Epithelial cell of esophagus (primary cell): ENCODE results near the gene SKOR1.

ENCODE experiments used
- DNase-seq: peaks from one replicate; pipeline ENCODE4 v3.0.0; 2010; ENCODE audit warnings: low read depth
- H3K4me3 ChIP-seq: 2 replicates; pipeline ENCODE4 v1.5.1; 2011; ENCODE audit warnings: mild to moderate bottlenecking, low read length, control low read depth
- CTCF ChIP-seq: IDR thresholded peaks from 2 replicates; pipeline ENCODE4 v1.5.1; 2011; ENCODE audit warnings: low read depth, mild to moderate bottlenecking, low read length, control low read depth, inconsistent platforms; ENCODE audit not compliant: insufficient read depth; ENCODE audit errors: missing control alignments

Gene SKOR1

GRCh38 chr15:67833710-67834511, 8.6 kb downstream of the SKOR1 start:
- peak; percentile 59 for TF ChIP-seq CTCF
- H3K4me3 ChIP-seq = no peak overlapping the region
- DNase-seq = peak; percentile 46

DNA sequence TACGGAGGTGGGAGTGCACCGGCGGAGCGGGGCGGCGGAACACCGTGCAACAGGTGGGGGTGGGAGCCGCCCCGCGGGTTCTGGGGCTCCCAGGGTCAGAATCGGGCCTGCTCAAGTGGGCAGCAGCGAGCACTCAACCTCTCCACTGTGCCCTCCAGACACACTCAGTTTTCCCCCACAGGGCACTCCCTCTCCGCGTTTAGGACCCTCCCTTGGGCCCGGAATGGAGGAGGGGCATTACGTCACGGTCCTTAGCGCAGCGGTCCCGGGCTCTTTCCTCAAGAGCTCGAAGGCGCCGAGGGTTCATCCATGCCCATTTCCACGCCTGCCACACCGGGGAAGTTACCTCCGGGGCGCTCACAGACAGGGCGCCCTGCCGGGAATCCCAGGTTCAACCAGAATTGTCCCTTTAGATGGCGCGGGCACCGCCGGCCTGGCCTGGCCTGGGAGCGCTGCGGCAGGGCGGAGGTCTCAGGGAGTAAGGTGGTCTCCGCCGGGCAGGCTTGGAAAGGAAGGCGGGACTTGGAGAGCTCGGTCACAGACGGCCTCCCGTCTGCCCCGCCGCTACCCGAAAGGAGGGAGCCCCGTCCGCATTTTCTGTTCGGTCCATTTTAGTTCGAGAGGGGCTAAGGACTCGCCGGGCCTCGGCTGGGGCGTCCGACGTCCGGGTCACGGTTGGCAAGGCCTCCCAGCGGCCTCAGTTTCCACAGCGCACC, 9.4 kb downstream of the SKOR1 start:
- TF ChIP-seq CTCF = no peak
- no peak for DNase-seq
- H3K4me3 ChIP-seq = no peak overlapping the region

DNA sequence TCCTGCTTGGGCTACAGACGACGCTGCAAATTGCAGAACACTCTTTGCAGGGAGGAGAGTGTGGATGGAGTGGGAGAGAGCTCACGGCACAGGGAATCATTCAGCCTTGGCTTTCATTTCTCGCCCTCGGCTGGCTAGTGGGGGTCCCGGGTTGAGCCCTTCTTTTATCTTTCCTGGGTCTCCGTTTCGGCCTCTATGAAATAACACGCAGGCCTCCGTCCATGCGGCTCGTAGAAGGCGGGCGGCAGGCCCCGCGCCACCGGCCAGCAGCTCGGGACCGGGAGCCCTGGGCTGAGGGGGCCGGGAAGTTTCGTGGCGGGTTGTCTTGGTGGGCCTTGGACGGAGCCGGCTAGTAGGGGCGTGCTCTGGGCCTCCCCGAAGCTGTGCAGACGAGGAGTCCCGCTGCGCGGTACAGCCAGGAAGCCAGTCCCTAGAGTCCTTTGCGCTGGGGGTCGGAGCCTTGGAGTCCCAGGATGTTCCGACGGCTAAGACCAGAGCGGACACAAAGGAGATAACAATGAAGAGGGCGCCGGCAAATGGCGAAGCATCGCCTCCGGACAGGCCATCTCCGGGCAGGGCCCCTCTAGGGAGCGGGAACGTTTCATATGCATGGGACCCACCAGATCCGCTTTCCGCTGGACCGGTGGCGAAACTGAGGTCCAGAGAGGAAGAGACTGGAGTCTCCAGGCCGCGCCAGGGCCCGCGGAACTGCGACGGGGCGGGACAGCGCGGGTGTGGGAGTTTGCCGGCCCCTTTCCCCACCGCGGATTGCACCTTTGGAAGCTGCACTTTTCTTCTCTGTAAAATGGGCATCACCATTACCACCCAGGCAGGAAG, 10.2 kb downstream of the SKOR1 start:
- peak overlapping the region; percentile 41 for H3K4me3 ChIP-seq
- no peak for DNase-seq
- TF ChIP-seq CTCF = no peak

- no peak for DNase-seq
- peak overlapping the region; percentile 41 for H3K4me3 ChIP-seq
- TF ChIP-seq CTCF = no peak
These were observed 10.8 kb downstream of the SKOR1 start for GRCh38 chr15:67836134-67836455.

DNA sequence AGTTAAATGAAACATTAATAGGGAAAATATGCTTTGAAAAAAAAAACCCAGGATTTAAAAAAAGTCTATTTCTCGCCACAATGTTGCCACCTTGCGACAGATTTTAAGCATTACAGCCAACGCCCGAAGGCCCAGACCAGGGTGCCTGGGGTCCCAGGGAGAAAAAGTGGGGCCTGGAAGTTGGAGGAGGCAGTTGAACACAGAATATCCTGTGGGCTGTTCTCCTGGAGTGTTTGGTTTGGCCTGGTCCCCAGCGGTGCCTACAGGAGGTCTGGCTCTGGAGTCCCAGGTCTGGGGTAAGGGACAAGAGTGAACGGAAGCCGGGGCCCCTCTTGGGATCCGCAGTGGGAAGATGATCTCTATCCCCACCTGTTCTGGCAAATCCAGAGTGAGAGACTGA, 11.2 kb downstream of the SKOR1 start:
- DNase-seq = peak; percentile 44
- H3K4me3 ChIP-seq = peak overlapping the region; percentile 41
- peak; percentile 75 for TF ChIP-seq CTCF

DNA sequence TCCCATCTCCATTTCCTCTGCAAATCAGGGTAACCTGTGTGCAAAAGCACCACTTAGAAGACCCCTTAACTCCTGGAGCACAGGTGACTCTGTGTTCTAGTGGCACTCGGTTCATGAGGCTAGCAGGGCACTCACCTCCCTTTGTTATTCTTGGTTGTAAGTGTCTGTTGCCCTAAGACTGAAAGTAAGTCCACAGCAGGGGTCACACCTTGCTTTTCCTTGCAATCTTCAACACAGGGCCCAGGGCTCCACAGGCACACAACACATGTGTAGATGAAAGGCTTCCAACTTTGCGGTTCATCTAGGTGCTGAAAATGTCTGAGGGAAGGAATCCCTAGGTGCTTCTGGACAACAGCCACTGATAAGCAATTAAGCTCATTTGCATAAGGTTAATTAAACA, 11.6 kb downstream of the SKOR1 start:
- DNase-seq = no peak
- no peak for TF ChIP-seq CTCF
- no peak overlapping the region for H3K4me3 ChIP-seq
